ENCODE data around the gene OR2F1.
"Not testable (repeated sequence)": the region's sequence is repeated elsewhere in the genome, so short reads cannot be mapped to it uniquely, and the experiment has no call there.

OR2F1 gene

DNA sequence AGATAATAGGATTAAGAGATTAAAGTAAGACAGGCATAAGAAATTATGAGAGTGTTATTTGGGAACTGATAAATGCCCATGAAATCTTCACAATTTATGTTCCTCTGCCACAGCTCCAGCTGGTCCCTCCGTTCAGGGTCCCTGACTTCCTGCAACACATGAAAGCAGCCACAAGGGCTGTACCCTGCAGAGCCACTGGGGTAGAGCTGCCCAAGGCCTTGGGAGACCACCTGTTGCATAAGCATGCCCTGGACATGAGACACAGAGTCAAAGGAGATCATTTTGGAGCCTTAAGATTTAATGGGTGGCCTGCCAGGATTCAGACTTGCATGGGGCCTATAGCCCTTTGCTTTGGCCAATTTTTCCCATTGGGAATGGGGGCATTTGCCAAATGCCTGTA is 56.2 kb downstream of the OR2F1 start:
- not testable (repeated sequence) for DNase-seq

DNA sequence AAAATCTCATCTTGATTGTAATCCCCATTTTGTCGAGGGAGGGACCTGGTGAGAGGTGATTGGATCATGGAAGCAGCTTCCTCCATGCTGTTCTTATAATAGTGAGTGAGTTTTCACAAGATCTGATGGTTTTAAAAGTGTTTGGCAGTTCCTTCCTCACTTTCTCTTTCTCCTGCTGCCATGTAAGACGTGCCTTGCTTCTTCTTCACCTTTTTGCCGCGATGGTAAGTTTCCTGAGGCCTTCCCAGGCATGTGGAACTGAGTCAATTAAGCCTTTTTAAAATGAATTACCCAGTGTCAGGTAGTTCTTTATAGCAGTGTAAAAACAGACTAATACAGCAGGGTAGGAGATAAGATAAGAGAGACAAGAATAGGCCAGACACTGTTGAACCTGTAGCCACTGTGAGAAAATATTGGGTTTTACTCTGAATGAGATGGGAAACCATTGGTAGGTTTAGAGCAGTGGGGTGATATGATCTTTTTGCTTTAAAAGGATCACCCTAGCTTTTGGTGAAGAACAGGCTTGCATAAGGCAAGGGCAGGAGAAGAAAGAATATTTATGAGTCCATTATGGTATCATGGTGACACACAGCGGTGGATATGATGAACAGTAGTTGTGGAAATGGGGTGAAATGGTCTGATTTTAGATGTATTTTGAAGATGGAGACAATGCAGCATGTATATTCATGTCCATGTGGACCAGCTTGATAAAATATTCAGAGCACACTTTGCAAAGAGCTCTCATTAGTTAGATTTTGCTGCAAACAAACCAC is 57.0 kb downstream of the OR2F1 start:
- no peak for DNase-seq
